GM18502 (cell line): Measurements from ENCODE around the gene HDAC2.
"Not testable (repeated sequence)": the region's sequence is repeated elsewhere in the genome, so short reads cannot be mapped to it uniquely, and the experiment has no call there.

Experiments used
- ATAC-seq: cut with Tn5 transposase; IDR thresholded peaks from one replicate; pipeline ENCODE4 v1.9.1; 2021; ENCODE audit warnings: mild to moderate bottlenecking; ENCODE audit not compliant: unreplicated experiment, poor library complexity

The HDAC2 gene

DNA sequence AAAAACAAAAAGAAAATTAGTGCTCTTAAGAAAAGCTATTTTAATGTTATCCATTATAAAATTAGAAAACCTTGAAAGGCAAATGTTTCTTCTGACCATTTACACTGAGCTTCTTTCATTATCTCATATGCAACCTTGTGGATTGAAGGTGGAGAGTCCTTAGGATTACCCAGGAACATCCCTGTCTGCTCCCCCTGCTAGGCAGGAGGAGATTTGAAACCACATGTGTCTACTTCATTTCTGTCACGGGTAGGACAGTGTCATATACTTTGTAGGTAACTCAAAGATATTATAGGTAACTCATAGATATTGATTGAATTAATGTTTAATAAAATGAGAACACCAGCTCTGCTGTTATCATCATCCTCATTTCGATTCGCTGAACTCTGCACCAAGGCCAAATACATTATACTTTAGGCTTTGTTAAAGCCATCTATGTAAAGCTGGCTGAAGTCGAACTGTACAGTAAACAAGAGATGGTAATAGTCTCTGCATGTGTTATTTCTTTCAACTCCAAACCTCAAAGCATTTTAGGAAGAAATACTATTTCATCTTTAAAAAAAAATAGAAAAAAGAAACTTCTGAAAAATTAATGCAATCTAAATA, 49.5 kb downstream of the HDAC2 start:
- peak; percentile 17 for ATAC-seq

DNA sequence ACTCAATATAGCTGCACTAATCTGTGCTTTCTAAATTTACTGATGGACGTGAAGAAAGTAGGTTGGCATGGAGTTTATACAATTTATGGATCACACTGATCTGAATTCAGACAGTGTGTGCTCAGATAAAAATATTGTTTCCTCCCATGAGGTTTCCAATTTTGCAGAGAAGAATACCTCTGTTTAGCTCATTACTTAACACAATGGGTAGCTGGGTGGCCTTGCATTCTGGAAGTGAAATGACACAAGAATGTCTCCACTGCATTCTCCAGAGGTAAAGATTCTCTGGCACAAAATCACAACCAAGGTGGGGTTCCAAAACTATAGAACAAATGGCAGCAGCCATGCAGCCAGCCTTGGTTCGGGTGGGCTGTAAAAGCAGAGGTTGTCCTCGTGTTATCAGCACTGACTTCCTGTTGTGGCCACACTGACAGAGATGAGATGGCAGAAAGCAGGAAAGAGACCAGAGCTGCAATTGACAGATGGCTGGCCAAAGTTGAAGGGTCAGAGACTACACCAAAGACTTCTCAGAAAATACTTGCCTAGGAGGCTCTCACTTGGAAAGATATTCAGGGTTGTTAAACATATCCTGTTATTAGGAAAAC, 50.2 kb downstream of the HDAC2 start:
- peak; percentile 89 for ATAC-seq

DNA sequence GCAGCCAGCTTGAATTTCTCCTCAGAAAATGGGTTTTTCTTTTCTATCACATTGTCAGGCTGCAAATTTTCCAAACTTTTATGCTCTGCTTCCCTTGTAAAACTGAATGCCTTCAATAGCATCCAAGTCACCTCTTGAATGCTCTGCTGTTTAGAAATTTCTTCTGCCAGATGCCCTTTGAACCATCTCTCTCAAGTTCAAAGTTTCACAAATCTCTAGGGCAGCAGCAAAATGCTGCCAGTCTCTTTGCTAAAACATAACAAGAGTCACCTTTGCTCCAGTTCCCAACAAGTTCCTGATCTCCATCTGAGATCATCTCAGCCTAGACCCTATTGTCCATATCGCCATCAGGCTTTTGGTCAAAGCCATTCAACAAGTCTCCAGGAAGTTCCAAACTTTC, 60.7 kb downstream of the HDAC2 start:
- ATAC-seq: not testable (repeated sequence)

DNA sequence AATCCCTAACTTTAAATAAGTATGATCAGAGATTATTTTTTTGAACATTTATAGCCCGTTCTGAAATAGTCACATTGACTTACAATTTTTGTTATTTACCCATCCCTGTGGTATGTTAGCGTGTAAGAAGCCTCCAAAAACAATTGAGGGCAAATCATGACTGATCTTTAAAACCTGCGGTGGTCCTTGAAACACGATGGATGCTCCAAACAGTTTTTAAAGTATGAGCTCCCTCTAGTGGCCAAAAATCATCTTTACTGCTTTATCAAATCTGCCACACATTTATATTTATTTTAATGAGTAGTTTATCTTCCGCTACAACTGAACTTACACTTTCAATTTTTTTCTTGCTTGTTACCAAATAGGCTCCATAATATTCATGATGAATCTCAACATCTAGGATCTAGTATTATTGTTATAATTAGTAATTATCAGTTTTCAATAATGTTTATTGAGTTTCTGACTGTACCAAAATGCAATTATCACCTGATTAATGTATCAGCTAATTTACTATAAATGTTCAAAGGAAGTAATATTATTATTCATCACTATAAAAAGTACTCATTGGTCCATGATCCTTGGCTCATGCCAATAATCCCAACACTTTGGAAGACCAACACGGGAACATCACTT, 61.6 kb downstream of the HDAC2 start:
- ATAC-seq: peak; percentile 74

DNA sequence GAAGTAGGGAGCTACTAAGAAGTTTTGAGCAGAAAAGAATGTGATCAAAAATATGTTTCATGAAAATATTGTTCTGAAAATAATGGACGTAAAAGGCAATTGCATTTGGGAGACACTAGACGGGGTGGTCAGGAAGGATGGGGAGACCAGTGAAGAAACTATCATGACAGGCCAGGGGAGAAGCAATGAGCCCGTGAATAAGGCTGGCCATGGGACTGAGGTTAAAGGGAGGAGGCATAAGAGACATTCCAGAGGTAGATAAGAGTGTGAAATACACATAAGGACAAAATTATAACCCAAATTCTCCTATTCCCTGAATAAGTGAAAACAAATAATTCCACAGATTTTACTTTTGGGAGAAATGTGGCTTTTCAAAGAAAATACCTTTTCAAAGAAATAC, 62.1 kb downstream of the HDAC2 start:
- no peak for ATAC-seq

DNA sequence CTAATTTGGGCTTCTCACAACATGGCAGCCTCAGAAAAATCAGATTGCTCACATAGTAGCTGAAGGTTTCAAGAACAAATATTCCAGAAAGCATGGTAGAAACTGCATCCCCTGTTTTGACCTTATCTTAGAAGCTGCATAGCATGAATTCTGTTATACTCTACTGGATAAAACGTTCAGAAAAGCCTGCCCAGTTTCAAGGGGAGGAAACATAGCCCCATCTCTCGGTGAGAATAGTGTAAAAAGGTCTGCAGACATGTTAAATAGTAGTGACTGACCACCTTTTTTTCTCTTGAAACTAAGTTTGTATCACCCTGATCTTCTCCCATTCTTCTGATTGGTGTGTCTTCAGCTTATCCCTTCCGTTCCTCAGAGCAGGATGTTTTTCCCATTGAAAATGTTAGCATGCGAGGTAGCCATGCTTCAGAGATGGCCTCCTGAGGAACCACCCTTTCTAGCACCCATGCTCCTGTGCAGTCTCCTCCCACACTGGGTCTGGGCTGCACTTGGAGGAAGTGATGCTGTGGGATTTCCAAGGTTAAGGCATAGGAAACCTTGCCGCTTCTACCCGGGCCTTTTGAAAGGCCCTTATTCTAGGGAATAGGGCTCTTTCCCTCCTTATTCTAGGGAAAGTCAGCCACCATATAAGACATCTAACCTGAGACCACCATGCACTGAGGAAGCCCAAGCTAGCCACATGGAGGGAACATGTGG, 63.7 kb downstream of the HDAC2 start:
- ATAC-seq: no peak

DNA sequence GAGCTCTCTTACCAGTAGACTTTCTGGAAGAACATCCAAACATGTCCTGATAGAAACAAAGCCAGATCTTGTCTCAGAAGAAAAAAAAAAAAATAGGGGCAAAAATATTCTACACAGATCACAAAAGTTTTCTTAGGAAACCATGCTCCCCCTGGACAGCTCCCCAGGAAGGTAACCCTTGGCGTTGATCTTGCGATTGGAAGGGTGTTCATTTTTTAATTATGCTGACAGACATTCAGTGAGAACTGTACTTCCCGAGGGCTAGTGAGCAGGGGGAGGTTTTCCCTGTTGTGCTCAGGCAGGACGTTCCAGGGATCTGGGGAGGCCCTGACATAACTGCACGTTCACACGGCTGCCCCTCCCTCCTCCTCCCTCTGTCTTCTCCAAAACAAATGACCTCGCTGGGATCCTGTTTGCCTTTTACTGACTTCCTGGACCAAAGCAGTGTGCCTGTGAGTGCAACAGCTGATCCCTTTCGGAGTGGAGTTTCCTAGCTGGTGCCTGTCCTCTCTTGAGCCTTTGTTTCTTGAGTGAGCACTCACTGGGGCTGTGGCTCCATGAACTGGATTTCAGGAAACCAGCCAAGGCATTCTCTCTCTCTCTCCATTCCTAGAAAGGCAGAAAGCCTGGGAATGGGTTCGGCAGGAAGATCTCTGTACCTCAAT, 67.2 kb downstream of the HDAC2 start:
- ATAC-seq: no peak

DNA sequence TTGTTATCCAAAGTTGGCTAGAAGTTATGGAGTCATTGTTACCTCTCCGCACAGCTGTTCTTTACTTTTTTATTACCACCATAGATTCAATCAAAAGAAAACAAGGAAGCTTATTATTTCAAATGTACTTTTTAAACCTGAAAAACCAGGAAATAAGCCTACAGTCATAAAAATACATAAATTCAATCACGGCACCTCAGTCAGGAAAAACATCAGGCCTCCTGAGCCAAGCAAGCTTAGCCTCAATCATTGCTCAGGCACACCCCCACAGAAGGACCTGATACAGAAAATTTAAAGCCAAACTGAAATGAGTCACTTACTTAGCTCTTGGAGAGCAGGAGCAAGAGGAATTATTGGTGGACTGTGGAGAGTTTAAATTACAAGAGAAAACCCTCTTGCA, 69.5 kb downstream of the HDAC2 start:
- no peak for ATAC-seq

DNA sequence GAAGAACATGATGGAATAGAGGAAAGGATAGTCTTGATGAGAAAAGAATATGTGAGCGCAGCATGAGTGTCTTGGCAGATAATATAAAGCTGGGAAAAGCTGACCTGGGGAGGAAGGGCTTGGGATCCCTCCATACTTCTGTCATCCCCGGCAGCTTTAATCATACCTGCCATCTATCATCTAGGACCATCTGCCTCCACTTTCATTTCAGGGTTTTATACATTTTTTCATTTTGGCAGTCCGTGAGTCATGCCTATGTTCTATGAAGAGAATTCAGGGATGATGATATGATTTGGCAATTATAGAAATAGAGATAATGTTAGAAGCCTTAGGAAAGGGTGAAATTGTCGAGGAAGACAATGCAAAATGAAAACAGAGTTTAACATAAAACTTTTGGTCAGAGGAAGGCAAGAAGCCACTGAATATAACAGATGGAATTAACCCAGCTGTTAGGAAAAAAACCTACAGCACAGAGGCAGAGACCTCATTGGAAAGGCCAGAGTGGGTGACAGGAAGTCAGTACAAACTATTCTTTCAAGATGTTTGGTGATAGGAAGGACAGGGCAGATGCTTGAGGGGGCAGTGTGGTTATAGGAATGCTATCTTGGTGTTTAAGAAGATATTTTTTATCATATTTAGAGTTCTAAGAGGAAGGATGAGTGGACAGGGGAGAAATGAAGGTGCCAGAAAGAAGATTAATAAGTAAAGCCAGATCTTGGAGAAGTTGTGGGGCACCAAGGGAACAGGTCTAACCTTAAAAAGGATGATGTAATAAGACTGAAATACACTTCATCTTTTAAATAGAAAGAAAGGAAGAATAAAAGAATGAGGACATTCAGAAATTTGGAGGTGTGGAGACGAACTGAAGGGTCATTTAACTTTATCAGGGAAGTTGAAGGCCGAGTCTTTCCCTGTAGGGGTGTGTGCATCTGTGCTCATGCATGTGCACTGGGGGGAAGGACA, 76.0 kb downstream of the HDAC2 start:
- ATAC-seq: no peak

DNA sequence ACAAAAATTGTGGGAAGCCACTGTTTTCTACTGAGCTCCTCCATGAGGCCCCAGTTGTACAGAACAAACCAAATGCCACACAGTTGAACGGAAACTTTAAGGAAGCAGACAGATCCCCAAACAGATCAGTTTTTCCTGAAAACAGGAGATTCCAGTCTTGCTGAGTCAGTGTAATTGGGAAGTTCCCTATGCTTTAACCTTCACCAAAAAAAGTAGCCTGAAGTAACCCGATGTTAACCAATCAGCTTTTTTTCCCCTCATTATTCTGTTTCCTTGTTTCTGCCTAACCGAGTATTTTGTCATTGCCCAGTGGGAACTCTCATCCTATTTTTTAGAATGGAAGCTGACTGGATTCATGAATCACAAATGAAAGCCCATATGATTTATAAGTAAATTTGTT, 77.1 kb downstream of the HDAC2 start:
- ATAC-seq: no peak

DNA sequence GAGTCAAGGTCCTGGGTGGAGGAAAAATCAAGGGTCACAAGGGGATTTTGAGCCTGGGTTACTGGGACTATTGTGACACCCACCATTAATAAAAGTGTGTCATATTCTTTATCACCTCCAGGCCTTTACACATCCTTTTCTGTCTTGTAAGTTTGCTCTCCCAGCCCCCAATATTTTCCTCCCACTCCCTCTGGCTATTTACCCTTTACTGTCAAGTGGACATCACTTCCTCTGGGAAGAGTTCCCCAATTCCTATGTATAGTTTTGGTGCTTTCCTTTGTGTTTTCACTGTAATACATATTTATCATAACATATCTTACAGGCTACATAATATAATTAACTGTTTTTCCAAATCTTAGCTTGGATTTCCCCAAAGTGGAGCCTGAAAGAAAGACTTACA, 77.5 kb downstream of the HDAC2 start:
- ATAC-seq: no peak

DNA sequence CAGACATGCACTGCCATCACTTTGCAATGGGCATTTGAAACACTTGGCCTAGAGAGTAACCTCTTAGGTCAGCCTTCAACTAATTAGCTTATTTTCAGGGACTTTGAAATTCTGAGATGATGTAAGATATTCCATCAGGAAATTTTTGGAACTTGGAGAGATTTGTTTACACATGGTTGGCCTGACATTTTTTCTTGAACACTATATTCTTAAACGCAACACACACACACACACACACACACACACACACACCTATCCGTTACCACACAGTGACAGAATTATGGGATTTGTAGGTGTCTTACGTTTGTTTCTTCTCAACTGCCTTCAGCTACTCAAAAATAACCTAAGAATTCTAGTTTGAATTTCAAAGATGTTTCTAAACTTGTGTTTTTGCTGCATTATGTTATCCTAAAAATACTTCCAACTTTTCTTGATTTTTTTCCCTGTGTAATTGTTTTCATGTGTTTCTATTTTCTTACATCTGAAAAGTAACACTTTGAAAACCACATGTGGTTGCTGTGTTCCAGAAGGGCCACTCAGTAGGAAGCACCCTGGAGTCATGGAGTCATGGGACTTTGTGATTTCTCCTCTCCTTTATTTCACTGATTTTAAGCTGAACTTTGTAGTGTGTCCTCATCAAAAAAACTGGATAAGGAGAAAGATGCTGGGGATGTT, 81.9 kb downstream of the HDAC2 start:
- no peak for ATAC-seq

DNA sequence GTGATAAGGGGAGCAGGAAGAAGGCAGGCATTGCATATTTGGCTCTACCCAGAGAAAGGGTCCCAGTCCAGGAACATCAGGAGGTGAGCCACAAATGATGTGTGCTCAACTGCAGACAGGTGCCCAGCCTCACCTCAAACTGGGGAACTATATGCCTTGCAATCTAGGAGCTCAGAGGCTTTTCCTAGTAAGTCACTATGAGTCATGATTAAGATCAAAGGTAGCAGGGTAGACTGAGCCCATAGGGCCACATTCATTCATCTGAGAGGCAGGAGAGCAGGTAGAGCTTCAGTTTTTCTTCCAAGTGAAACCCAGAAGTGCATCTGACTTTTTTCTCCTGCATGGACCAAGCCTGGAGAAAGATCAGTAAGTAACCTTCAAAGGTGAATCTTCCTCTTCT, 82.5 kb downstream of the HDAC2 start:
- no peak for ATAC-seq

DNA sequence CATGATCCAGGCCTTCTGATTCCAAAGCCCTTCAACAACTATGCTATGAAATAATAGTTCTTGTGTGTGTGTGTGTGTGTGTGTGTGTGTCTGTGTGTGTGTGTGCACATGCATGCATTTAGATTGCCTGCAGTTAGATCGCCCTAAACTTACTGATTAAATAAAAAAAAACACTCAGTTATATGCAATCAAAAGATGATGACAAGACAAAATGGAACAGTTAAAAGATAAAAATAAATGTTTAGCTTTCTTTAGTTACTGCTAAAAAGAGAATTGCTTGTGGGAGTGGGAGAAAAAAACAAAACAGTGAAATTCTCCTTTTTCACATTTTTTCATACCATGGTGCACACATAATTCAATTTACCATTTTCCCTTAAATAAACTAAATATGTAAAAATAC, 84.4 kb downstream of the HDAC2 start:
- ATAC-seq: no peak

DNA sequence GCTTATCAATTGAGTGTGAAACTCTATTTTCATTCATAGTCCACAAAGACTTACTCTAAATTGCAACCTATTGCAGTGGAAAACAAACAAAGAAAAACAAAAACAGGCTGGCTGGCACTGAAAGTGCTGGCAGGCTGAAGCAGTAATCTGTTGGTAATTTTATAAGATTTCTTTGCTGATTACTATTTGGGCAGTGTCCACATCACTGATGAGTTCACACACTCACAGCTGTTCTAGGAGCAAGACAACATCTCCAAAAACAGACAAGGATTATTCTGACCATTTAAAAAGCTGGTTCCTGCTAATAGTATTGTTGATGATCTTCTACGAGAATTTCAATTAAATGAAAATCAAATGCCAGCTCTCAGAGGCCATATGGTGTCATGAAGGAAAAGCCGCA, 86.9 kb downstream of the HDAC2 start:
- no peak for ATAC-seq
